Measurements from ENCODE around the gene RFLNA.

RFLNA gene

GRCh38 chr12:124335426-124336183 is 40.7 kb downstream of the RFLNA start:
- FAIRE-seq (no peak), DNase-seq (ENCODE audit: insufficient read length) (no peak)
- no peak for TF ChIP-seq TAF1 (IDR thresholded peaks at IDR 0.05; ENCODE audit: borderline replicate concordance, low read depth, low read length)
- TF ChIP-seq POLR2A (IDR thresholded peaks at IDR 0.05; ENCODE audit: low read depth, low read length), result no peak
- no peak for TF ChIP-seq POLR2AphosphoS5 (IDR thresholded peaks at IDR 0.05; ENCODE audit: low read depth, low read length)

- no peak for TF ChIP-seq POLR2AphosphoS5 (IDR thresholded peaks at IDR 0.05; ENCODE audit: low read depth, low read length)
- no peak for TF ChIP-seq POLR2A (IDR thresholded peaks at IDR 0.05; ENCODE audit: low read depth, low read length)
- no peak for TF ChIP-seq TAF1 (IDR thresholded peaks at IDR 0.05; ENCODE audit: borderline replicate concordance, low read depth, low read length)
- DNase-seq (ENCODE audit: insufficient read length), result no peak
- no peak for FAIRE-seq
Observed at GRCh38 chr12:124336184-124336437, 41.2 kb downstream of the RFLNA start.

- TF ChIP-seq POLR2A (IDR thresholded peaks at IDR 0.05; ENCODE audit: low read depth, low read length), result no peak
- no peak for DNase-seq (ENCODE audit: insufficient read length)
- no peak for FAIRE-seq
Observed at GRCh38 chr12:124336742-124337520, 42.0 kb downstream of the RFLNA start.

- no peak for TF ChIP-seq POLR2AphosphoS5 (IDR thresholded peaks at IDR 0.05; ENCODE audit: low read depth, low read length)
- no peak for TF ChIP-seq POLR2A (IDR thresholded peaks at IDR 0.05; ENCODE audit: low read depth, low read length)
- no peak for TF ChIP-seq TAF1 (IDR thresholded peaks at IDR 0.05; ENCODE audit: borderline replicate concordance, low read depth, low read length)
- no peak for FAIRE-seq
- DNase-seq (ENCODE audit: insufficient read length), result no peak
Observed at GRCh38 chr12:124337622-124338021, 42.7 kb downstream of the RFLNA start.

GRCh38 chr12:124338448-124338847 is 43.6 kb downstream of the RFLNA start:
- no peak for FAIRE-seq
- TF ChIP-seq POLR2AphosphoS5 (IDR thresholded peaks at IDR 0.05; ENCODE audit: low read depth, low read length), result no peak
- TF ChIP-seq POLR2A (IDR thresholded peaks at IDR 0.05; ENCODE audit: low read depth, low read length), result no peak
- no peak for TF ChIP-seq TAF1 (IDR thresholded peaks at IDR 0.05; ENCODE audit: borderline replicate concordance, low read depth, low read length)
- no peak for DNase-seq (ENCODE audit: insufficient read length)

GRCh38 chr12:124338876-124339603 is 44.1 kb downstream of the RFLNA start:
- DNase-seq (ENCODE audit: insufficient read length), result no peak
- no peak for FAIRE-seq
- TF ChIP-seq POLR2A (IDR thresholded peaks at IDR 0.05; ENCODE audit: low read depth, low read length) (no peak), POLR2AphosphoS5 (IDR thresholded peaks at IDR 0.05; ENCODE audit: low read depth, low read length) (no peak), TAF1 (IDR thresholded peaks at IDR 0.05; ENCODE audit: borderline replicate concordance, low read depth, low read length) (no peak)

GRCh38 chr12:124340080-124340900 is 45.4 kb downstream of the RFLNA start:
- FAIRE-seq (no peak), DNase-seq (ENCODE audit: insufficient read length) (no peak)
- TF ChIP-seq POLR2A (IDR thresholded peaks at IDR 0.05; ENCODE audit: low read depth, low read length) (no peak), TAF1 (IDR thresholded peaks at IDR 0.05; ENCODE audit: borderline replicate concordance, low read depth, low read length) (no peak), POLR2AphosphoS5 (IDR thresholded peaks at IDR 0.05; ENCODE audit: low read depth, low read length) (no peak)

GRCh38 chr12:124341645-124342069 is 46.8 kb downstream of the RFLNA start:
- DNase-seq (ENCODE audit: insufficient read length), result no peak
- no peak for FAIRE-seq
- no peak for TF ChIP-seq TAF1 (IDR thresholded peaks at IDR 0.05; ENCODE audit: borderline replicate concordance, low read depth, low read length)
- TF ChIP-seq POLR2A (IDR thresholded peaks at IDR 0.05; ENCODE audit: low read depth, low read length), result no peak
- no peak for TF ChIP-seq POLR2AphosphoS5 (IDR thresholded peaks at IDR 0.05; ENCODE audit: low read depth, low read length)

- DNase-seq (ENCODE audit: insufficient read length) (no peak), FAIRE-seq (no peak)
- no peak for TF ChIP-seq POLR2A (IDR thresholded peaks at IDR 0.05; ENCODE audit: low read depth, low read length)
- no peak for TF ChIP-seq POLR2AphosphoS5 (IDR thresholded peaks at IDR 0.05; ENCODE audit: low read depth, low read length)
- TF ChIP-seq TAF1 (IDR thresholded peaks at IDR 0.05; ENCODE audit: borderline replicate concordance, low read depth, low read length), result no peak
Observed at GRCh38 chr12:124344022-124344421, 49.1 kb downstream of the RFLNA start.

- DNase-seq (ENCODE audit: insufficient read length) (no peak), FAIRE-seq (no peak)
- TF ChIP-seq POLR2A (IDR thresholded peaks at IDR 0.05; ENCODE audit: low read depth, low read length), result no peak
- no peak for TF ChIP-seq TAF1 (IDR thresholded peaks at IDR 0.05; ENCODE audit: borderline replicate concordance, low read depth, low read length)
- TF ChIP-seq POLR2AphosphoS5 (IDR thresholded peaks at IDR 0.05; ENCODE audit: low read depth, low read length), result no peak
Observed at GRCh38 chr12:124344526-124344925, 49.6 kb downstream of the RFLNA start.

- FAIRE-seq (no peak), DNase-seq (ENCODE audit: insufficient read length) (no peak)
- no peak for TF ChIP-seq TAF1 (IDR thresholded peaks at IDR 0.05; ENCODE audit: borderline replicate concordance, low read depth, low read length)
- TF ChIP-seq POLR2A (IDR thresholded peaks at IDR 0.05; ENCODE audit: low read depth, low read length), result no peak
- no peak for TF ChIP-seq POLR2AphosphoS5 (IDR thresholded peaks at IDR 0.05; ENCODE audit: low read depth, low read length)
Observed at GRCh38 chr12:124345795-124346194, 50.9 kb downstream of the RFLNA start.

Data from GM12892 (cell line).